Activated CD4-positive, alpha-beta T cell treated with anti-CD3 and anti-CD28 coated beads for 48 hours (primary cell): ENCODE measurements around the gene TAF4B.
"Not testable (repeated sequence)": the region's sequence is repeated elsewhere in the genome, so short reads cannot be mapped to it uniquely, and the experiment has no call there.

ENCODE experiments used
- DNase-seq: peaks from one replicate; pipeline ENCODE4 v3.0.0-alpha.2; 2020

Gene TAF4B

GRCh38 chr18:26237363-26237762, 11.1 kb downstream of the TAF4B start:
- DNase-seq: not testable (repeated sequence)

DNA sequence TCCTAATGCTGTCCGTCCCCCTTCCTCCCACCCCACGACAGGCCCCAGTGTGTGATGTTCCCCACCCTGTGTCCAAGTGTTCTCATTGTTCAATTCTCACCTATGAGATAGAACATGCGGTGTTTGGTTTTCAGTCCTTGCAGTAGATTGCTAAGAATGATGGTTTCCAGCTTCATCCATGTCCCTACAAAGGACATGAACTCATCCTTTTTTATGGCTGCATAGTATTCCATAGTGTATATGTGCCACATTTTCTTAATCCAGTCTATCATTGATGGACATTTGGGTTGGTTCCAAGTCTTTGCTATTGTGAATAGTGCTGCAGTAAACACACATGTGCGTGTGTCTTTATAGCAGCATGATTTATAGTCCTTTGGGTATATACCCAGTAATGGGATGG, 12.5 kb downstream of the TAF4B start:
- DNase-seq: not testable (repeated sequence)

GRCh38 chr18:26242392-26242791, 16.1 kb downstream of the TAF4B start:
- DNase-seq: not testable (repeated sequence)

- DNase-seq: not testable (repeated sequence)
Measured at GRCh38 chr18:26245434-26245833, 19.2 kb downstream of the TAF4B start.

- DNase-seq: no peak
Measured at GRCh38 chr18:26252411-26252810, 26.2 kb downstream of the TAF4B start.

- not testable (repeated sequence) for DNase-seq
Measured at GRCh38 chr18:26254808-26255207, 28.6 kb downstream of the TAF4B start.

DNA sequence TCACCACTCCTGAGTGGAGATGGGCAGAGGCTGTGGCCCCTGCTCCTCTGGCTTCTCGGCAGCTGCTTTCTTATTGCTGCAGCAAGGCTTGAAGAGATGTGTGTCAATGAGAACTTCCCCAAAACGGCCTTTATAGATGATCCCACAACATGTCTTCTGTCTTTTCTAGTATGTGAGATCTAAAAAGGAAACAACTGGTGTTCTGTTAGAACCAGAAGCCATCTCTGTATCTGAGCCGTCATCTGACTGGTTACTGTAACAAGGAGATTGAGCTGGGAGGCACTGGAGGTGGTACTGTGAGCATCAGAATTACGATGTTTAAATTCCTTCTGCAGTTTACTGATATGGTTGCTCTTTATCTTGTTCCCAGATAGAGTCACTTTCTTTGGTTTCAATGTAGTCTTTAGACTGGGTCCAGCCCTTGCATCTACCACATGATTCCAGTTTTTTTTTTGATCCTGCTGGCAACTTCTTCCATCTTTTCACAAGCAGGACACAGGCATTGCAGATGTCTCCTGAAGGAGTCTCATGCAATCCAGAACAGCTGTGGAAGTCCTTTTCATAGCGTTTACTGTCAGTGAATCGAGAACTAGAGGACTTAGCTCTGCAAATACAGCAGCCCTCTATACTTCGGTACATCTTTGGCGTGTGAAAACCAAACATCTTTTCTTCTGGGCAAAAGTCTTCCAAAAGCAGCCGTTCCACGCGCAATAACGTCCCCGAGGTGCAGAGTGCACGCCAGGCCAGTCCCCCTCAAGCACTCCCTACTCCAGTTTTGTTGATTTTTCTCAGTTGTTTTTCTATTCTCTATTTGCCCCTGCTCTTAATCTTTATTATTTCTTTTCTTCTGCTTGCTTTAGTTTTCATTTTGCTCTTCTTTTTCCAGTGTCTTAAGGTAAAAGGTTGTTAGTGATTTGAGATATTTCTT, 29.7 kb downstream of the TAF4B start:
- DNase-seq: no peak

DNA sequence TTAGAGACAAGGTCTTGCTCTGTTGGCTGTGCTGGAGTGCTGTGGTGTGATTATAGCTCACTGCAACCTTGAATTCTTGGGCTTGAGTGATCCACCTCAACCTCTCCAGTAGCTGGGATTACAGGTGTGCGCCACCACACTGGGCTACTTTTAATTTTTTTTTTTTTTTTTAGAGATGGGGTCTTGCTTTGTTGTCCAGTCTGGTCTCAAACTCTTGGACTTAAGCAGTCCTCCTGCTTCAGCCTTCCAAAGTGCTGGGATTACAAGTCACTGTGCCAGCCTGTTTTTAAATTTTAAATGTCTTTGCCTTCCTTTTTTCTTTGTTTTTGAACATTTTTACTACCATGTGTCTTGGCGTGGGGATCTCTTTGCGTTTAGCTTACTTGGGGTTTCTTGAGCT, 32.5 kb downstream of the TAF4B start:
- DNase-seq: no peak

- DNase-seq: not testable (repeated sequence)
Measured at GRCh38 chr18:26259416-26259815, 33.2 kb downstream of the TAF4B start.

DNA sequence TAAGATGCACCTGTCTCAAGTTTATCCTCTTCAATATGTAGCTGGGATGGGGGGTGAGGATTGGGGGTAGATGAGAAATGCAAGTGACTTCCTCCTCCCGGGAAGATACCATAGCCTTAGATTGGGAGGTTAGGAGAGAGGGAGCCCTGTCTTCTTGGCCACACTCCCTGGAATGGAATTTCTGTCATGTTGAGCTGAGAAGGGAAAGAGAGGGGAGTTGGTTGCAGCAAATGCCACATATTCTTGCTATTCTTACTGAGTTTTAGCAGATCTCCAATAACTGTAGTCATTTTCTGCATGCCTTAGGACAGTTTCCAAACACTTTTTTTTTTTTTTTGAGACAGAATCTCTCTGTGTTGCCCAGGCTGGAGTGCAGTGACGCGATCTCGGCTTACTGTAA, 35.9 kb downstream of the TAF4B start:
- DNase-seq: no peak

GRCh38 chr18:26267357-26267930, 41.2 kb downstream of the TAF4B start:
- DNase-seq: no peak

DNA sequence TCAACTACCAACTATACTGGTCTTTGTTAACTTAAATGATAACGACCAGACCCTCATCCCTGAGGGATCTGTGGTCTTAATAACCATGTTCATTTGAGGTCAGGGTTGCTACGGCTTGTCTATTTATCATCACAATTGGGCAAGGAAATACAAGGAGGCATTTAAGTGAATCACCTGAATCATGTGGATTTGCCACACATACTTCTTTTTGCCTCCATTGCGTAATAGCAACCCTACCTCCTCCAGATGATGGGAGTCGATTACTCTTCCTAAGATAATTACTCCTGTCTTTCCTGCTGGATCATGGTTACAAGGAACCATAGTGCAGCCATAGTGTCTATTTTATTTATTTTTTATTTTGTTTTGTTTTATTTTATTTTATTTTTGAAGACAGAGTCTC, 42.2 kb downstream of the TAF4B start:
- no peak for DNase-seq

GRCh38 chr18:26271917-26272549, 45.8 kb downstream of the TAF4B start:
- DNase-seq: no peak

DNA sequence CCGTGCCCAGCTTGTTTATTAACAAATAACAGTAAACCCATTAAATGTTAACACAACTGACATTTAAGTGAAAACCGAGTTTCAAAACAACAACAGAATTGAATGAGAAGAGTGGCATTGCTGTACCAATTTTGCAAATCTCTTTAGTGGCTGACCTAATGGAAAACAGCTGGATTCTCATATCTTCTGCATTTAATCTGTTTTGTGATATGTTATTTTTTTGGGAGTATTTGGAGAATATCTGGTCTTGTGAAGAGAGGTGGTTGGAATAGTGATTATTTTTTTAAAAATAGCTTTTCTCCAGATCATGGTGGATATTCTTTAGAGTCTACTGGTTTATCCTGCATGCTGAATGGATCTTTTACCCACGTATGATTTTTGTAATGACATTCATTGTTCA, 51.1 kb downstream of the TAF4B start:
- DNase-seq: no peak

DNA sequence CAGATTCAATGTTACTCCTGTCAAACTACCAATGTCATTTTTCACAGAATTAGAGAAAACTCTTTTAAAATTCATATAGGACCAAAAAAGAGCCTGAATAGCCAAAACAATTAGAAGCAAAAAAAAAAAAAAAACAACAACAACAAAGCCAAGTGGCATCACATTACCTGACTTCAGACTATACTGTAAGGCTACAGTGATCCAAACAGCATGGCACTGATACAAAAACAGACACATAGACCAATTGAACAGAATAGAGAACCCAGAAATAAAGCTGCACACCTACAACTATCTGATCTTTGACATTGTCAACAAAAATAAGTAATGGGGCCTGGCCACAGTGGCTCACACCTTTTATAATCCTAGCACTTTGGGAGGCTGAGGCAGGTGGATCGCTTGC, 53.2 kb downstream of the TAF4B start:
- DNase-seq: no peak

DNA sequence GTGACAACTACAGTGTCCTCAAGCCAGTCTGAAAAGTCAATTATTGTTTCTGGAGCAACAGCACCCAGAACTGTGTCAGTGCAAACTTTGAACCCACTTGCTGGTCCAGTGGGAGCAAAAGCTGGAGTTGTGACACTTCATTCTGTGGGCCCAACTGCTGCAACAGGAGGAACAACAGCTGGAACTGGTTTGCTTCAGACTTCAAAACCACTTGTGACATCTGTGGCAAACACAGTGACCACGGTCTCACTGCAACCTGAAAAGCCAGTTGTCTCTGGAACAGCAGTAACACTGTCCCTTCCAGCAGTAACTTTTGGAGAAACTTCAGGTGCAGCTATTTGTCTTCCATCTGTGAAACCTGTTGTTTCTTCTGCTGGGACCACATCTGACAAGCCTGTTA, 59.8 kb downstream of the TAF4B start:
- DNase-seq: no peak

DNA sequence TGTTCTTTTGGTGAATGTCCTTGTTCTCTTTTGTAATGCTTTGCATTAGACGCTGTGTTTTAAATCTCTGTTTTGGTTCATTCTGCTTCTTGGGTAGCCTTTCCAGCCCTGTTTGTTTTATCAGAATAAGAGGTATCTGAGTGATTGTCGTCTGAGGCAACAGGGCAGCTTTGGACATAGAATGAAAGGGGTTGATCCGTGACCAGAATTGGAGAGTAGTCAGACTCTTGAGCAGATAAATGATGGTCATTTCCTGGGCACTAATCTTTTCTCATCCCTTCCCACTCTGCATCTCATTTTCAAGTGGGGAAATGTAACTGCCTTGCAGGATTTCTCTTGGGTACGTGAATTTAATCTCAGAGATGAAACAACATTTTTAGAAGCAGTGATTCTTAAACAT, 61.4 kb downstream of the TAF4B start:
- DNase-seq: no peak

- DNase-seq: no peak
Measured at GRCh38 chr18:26290385-26290784, 64.1 kb downstream of the TAF4B start.

DNA sequence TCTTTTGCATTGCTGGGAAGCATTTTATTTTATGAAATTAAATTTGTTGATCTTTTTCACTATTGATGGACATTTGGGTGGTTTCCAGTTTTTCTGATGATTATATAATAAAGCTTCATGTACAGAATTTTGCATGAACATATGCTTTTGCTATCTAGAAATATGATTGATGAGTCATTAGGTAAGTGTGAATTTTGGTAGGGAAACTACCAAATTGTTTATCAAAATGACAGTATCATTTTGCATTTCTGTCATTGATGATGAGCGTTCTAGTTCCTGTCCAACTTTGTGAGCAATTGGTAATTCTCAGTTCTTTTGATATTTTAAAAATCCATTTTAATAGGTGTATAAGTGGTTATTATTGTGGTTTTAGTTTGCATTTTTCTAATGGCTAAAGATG, 67.7 kb downstream of the TAF4B start:
- DNase-seq: no peak

DNA sequence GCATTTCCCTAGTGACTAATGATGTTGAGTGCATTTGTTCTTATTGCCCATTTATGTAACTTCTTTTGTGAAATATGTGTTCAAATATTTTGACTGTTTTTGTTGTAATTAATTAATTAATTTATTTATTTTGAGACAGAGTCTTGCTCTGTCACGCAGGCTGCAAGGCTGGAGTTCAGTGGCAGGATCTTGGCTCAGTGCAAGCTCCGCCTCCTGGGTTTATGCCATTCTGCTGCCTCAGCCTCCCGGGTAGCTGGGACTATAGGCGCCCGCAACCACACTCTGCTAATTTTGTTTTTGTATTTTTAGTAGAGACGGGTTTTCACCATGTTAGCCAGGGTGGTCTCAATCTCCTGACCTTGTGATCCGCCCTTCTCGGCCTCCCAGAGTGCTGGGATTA, 71.9 kb downstream of the TAF4B start:
- no peak for DNase-seq

- DNase-seq: no peak
Measured at GRCh38 chr18:26301681-26302080, 75.4 kb downstream of the TAF4B start.

DNA sequence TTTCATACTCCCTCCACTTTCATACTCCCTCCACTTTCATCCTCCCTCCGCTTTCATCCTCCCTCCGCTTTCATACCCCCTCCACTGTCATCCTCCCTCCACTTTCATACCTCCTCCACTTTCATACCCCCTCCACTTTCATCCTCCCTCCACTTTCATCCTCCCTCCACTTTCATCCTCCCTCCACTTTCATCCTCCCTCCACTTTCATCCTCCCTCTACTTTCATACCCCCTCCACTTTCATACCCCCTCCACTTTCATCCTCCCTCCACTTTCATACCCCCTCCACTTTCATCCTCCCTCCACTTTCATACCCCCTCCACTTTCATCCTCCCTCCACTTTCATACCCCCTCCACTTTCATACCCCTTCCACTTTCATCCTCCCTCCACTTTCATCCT, 77.0 kb downstream of the TAF4B start:
- not testable (repeated sequence) for DNase-seq

DNA sequence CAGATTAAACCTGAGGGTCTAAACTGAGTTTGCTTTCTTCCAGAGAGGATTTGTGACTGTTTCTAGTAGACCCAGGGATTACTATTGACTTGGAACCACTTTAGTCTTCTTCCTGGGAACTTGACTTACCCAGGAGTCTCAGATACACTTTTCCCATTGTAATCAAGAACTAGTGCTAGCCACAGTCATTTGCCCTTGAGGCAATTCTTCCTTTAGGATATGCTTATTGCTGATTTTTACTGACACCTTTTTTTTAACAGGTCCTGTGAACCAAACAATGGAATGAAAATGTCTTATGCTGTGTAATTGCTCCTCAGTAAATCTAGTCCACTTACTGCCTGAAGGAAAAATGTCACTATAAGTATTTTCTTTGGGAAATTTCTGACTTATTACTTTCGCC, 78.3 kb downstream of the TAF4B start:
- DNase-seq: no peak

DNA sequence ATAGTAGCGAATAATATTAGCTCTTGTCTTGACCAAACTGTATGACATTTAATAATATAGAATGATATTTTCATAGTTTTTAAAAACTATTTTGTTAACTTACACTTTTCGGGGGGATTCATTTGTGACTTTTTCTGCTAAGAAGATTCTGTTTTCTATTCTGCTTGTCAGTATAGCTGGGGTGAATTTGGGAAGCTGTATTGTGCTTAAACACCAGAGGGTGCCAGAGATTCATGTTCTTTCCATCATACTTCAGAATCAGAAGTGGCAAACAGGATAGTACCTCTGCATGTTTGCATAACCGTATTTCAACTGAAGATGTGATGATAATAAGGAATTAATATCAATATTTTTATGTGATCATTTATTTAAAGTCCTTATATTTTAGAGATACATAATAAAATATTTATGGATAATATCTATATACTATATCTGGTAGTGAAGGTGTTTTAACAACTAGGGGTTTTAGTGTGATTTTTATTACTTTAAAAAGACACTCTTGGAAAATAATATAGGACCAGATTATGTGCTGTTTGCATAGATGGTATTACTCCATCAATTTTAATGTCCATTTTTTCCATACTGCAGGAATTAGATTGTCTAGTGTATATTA, 81.0 kb downstream of the TAF4B start:
- peak; percentile 8 for DNase-seq
